ENCODE results near the gene AMMECR1.
"Not testable (repeated sequence)": the region's sequence is repeated elsewhere in the genome, so short reads cannot be mapped to it uniquely, and the experiment has no call there.

- not testable (repeated sequence) for TF ChIP-seq POLR2A, CTCF (IDR thresholded peaks at IDR 0.05)
Observed at GRCh38 chrX:110231485-110231884, 86.4 kb downstream of the AMMECR1 start.
